HepG2 (cell line): Measurements from ENCODE around the gene SRCAP. TPM values are rescaled to one million over a fixed set of nuclear protein-coding genes. Genes with fewer than 3 reads are reported as not detected.

Source experiments
- CREB1 ChIP-seq, 2 experiments: fragments of 450-650 bp in 1 of 2; IDR thresholded peaks; 2 replicates each; pipeline ENCODE4 v1.6.1; 2016 to 2017; ENCODE audit warnings: control low read depth in 1 of 2, mild to moderate bottlenecking in 1 of 2, missing compliant biosample characterization in 1 of 2, missing genetic modification characterization in 1 of 2
- EP300 ChIP-seq, 3 experiments: sonication (generic) in 1 of 3; formaldehyde crosslinking in 1 of 3; IDR thresholded peaks; 2 replicates each; pipeline versions ENCODE4 v1.5.1 to v1.6.1; 2011 to 2020; ENCODE audit warnings: low read depth in 2 of 3, low read length in 2 of 3, borderline replicate concordance in 1 of 3, improper control_type of control experiment in 1 of 3, mild to moderate bottlenecking in 1 of 3, missing genetic modification reagents in 1 of 3, moderate library complexity in 1 of 3
- ERF ChIP-seq: IDR thresholded peaks from 2 replicates; pipeline ENCODE4 v1.6.1; 2018; ENCODE audit warnings: missing biosample characterization, missing genetic modification reagents
- FIP1L1 ChIP-seq: fragments of 200-400 bp; formaldehyde crosslinking; IDR thresholded peaks from 2 replicates; pipeline ENCODE4 v1.6.1; 2018; ENCODE audit warnings: low read depth, mild to moderate bottlenecking, low read length, moderate library complexity, borderline replicate concordance; ENCODE audit not compliant: insufficient read depth
- GLI4 ChIP-seq: sonication (generic); formaldehyde crosslinking; IDR thresholded peaks from 2 replicates; pipeline ENCODE4 v1.5.1; 2020; ENCODE audit warnings: missing genetic modification reagents, mild to moderate bottlenecking, moderate library complexity, borderline replicate concordance
- GLMP ChIP-seq: sonication (generic); formaldehyde crosslinking; IDR thresholded peaks from 2 replicates; pipeline ENCODE4 v1.9.0; 2021; ENCODE audit warnings: missing genetic modification reagents, mild to moderate bottlenecking, borderline replicate concordance
- KDM1A ChIP-seq: IDR thresholded peaks from 2 replicates; pipeline ENCODE4 v1.6.1; 2016; ENCODE audit warnings: missing compliant biosample characterization
- POGK ChIP-seq: sonication (generic); formaldehyde crosslinking; conservative IDR thresholded peaks from 2 replicates; pipeline ENCODE4 v1.8.0; 2022; ENCODE audit warnings: mild to moderate bottlenecking, moderate library complexity, missing genetic modification reagents
- POLR2AphosphoS2 ChIP-seq: IDR thresholded peaks from 2 replicates; pipeline ENCODE4 v1.6.1; 2011; ENCODE audit warnings: low read depth, low read length, improper control_type of control experiment
- SP5 ChIP-seq: IDR thresholded peaks from 2 replicates; pipeline ENCODE4 v1.6.1; 2016; ENCODE audit warnings: low read depth, borderline replicate concordance
- TBX3 ChIP-seq: fragments of 450-650 bp; IDR thresholded peaks from 2 replicates; pipeline ENCODE4 v1.6.1; 2017; ENCODE audit warnings: antibody characterized with exemption, mild to moderate bottlenecking, inconsistent platforms, borderline replicate concordance
- ZBTB14 ChIP-seq: sonication (generic); formaldehyde crosslinking; IDR thresholded peaks from 2 replicates; pipeline ENCODE4 v1.4.0; 2020; ENCODE audit warnings: missing genetic modification reagents
- ZBTB7B ChIP-seq: sonication (generic); formaldehyde crosslinking; IDR thresholded peaks from 2 replicates; pipeline ENCODE4 v1.4.0; 2020; ENCODE audit warnings: missing genetic modification reagents
- ZNF225 ChIP-seq: sonication (generic); formaldehyde crosslinking; IDR thresholded peaks from 2 replicates; pipeline ENCODE4 v1.4.0; 2020; ENCODE audit warnings: mild to moderate bottlenecking, missing genetic modification reagents
- ZNF274 ChIP-seq: sonication (generic); formaldehyde crosslinking; IDR thresholded peaks from 2 replicates; pipeline ENCODE4 v1.5.1; 2020; ENCODE audit warnings: mild to moderate bottlenecking, missing genetic modification reagents
- ZNF746 ChIP-seq: sonication (generic); formaldehyde crosslinking; IDR thresholded peaks from 2 replicates; pipeline ENCODE4 v1.8.0; 2022; ENCODE audit warnings: mild to moderate bottlenecking, missing genetic modification reagents
- ZNF75D ChIP-seq: sonication (generic); formaldehyde crosslinking; IDR thresholded peaks from 2 replicates; pipeline ENCODE4 v1.8.1; 2023; ENCODE audit warnings: missing genetic modification reagents, mild to moderate bottlenecking, borderline replicate concordance
- ZZZ3 ChIP-seq: sonication (generic); formaldehyde crosslinking; IDR thresholded peaks from 2 replicates; pipeline ENCODE4 v1.4.0; 2020; ENCODE audit warnings: missing genetic modification reagents, mild to moderate bottlenecking, borderline replicate concordance
- polyA plus RNA-seq, 8 experiments: library from polyadenylated mRNA; depleted of rRNA in 3 of 8; stranded (reverse) in 7 of 8; unstranded in 1 of 8; fragments of >200 nt; fragmentation: Illumina TruSeq in 4 of 8; extraction: Trizol in 4 of 8; gene quantifications; 2 replicates each; pipeline versions ENCODE4 v1.2.1 to v1.2.3, GENCODE V29; 2011 to 2016; ENCODE audit warnings: low read depth in 4 of 8, missing spikeins in 1 of 8, mixed read lengths in 1 of 8; ENCODE audit not compliant: insufficient read depth in 1 of 8
- total RNA-seq, 5 experiments: library from RNA; depleted of rRNA; stranded (reverse); fragments of >200 nt; fragmentation: Illumina TruSeq; extraction: Trizol; gene quantifications; 2 replicates each; pipeline ENCODE4 v1.2.3, GENCODE V29; 2016; ENCODE audit warnings: low read depth in 1 of 5
- TF ChIP-seq, protein P1 (sequence below): sonication (generic); formaldehyde crosslinking; IDR thresholded peaks from 2 replicates; pipeline ENCODE4 v1.4.0; 2020; ENCODE audit warnings: missing genetic modification reagents, mild to moderate bottlenecking, borderline replicate concordance

Gene SRCAP
- total and polyA plus RNA-seq, 2 of the 13 experiments (the other 11 are each of a cell fraction or from before 2014, with no cell fraction given) = 4.9 to 9.0 TPM

DNA sequence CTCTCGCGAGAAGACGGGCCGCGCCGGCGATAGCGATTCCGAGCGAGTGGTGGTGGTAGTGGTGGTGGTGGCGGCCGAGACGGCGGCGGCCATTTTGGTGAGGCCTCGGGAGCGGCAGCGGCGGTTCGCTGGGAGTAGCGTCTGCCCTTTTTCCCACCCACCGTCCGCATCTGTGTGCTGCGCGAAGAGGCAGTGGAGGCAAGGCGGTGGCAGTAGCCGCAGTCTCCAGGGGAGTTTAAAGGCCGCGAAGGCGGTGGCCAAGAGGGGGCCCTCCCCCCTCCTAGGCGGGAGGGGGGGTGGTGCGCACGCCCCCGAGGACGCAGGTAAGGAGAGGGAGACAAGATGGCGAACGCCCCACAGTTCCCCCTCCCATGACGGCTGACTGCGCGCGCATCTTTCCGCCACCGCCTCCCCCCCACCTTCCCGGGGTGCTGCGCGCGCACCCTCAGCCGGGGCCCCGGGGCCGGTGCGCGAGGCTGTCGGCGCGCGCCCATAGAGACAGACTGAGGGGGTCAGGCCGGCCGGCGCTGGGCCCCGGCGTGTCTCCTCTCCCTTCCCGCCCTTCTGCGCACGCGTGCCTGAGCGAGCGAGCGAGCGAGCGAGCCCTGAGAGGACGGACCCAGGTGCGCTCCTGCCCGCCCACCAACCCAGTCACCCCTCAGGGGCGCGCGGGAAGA, 694 bp upstream of the SRCAP start (continued):
- TF ChIP-seq GLMP (CRISPR knock-in tag) = no peak
- peak; percentile 97 for TF ChIP-seq ZNF746 (CRISPR knock-in tag)
- peak; percentile 81; the same call in 1 of the 2 replicates for TF ChIP-seq ZNF274
- TF ChIP-seq GLI4 (CRISPR knock-in tag) = 0 out of 2 replicates have a peak, but pooled peaks have one; percentile 68
- no peak for TF ChIP-seq KDM1A
- no peak; the same call in 1 of the 2 replicates for TF ChIP-seq CREB1 (IDR thresholded peaks at IDR 0.05)
- TF ChIP-seq CREB1 (CRISPR knock-in tag; IDR thresholded peaks at IDR 0.05) = peak; percentile 94
- TF ChIP-seq POLR2AphosphoS2 = peak; percentile 84
- TF ChIP-seq TBX3 = peak; percentile 74; the same call in 1 of the 2 replicates
- TF ChIP-seq EP300 (IDR thresholded peaks at IDR 0.05; ENCODE audit: low read depth in 2 of 2, low read length in 2 of 2) = 0 out of 4 replicates have a peak, but pooled peaks have one; percentile 20 to 32
- TF ChIP-seq EP300 (CRISPR knock-in tag; IDR thresholded peaks at IDR 0.05; ENCODE audit: borderline replicate concordance) = peak; percentile 65
- no peak for TF ChIP-seq FIP1L1
- peak; percentile 87 for TF ChIP-seq ERF
- TF ChIP-seq ZZZ3 = peak; percentile 91; the same call in 1 of the 2 replicates
- TF ChIP-seq ZNF225 (CRISPR knock-in tag) = peak; percentile 68; the same call in 1 of the 2 replicates
- TF ChIP-seq POGK (CRISPR knock-in tag) = peak; percentile 92
- TF ChIP-seq, protein P1, sequence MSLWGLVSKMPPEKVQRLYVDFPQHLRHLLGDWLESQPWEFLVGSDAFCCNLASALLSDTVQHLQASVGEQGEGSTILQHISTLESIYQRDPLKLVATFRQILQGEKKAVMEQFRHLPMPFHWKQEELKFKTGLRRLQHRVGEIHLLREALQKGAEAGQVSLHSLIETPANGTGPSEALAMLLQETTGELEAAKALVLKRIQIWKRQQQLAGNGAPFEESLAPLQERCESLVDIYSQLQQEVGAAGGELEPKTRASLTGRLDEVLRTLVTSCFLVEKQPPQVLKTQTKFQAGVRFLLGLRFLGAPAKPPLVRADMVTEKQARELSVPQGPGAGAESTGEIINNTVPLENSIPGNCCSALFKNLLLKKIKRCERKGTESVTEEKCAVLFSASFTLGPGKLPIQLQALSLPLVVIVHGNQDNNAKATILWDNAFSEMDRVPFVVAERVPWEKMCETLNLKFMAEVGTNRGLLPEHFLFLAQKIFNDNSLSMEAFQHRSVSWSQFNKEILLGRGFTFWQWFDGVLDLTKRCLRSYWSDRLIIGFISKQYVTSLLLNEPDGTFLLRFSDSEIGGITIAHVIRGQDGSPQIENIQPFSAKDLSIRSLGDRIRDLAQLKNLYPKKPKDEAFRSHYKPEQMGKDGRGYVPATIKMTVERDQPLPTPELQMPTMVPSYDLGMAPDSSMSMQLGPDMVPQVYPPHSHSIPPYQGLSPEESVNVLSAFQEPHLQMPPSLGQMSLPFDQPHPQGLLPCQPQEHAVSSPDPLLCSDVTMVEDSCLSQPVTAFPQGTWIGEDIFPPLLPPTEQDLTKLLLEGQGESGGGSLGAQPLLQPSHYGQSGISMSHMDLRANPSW (CRISPR knock-in tag) = peak; percentile 27; the same call in 1 of the 2 replicates
- peak; percentile 62; the same call in 1 of the 2 replicates for TF ChIP-seq SP5 (CRISPR knock-in tag)
- no peak for TF ChIP-seq ZNF75D (CRISPR knock-in tag)
- no peak; the same call in 1 of the 2 replicates for TF ChIP-seq ZBTB7B (CRISPR knock-in tag)
- no peak; the same call in 1 of the 2 replicates for TF ChIP-seq ZBTB14
